Fibroblast of skin of right quadriceps (primary cell): ENCODE measurements around the gene TTC7B.

ENCODE experiments used
- DNase-seq: peaks from one replicate; pipeline ENCODE4 v3.0.0-alpha.2; 2013

The TTC7B gene

GRCh38 chr14:90641615-90642243 lies 174.5 kb downstream of the TTC7B start:
- DNase-seq = no peak

DNA sequence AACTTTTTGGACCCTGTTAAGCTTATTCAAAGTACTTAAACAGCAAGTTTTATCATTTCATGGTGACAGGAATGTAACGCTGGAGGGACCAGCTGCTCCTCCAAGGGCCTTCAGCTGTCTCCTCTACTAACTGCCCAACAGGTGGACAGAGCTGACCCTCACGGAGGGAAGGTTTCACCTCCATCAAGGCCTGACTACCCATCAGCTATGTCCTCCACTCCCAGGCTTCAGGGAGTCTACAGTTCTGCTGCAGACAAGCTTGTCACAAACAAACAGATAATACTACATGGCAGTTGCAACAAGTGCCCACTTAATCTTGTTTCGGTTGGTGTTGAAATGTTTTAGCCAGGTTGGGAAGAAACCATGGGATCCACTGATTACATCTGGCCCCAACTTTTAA lies 175.1 kb downstream of the TTC7B start:
- DNase-seq = no peak

DNA sequence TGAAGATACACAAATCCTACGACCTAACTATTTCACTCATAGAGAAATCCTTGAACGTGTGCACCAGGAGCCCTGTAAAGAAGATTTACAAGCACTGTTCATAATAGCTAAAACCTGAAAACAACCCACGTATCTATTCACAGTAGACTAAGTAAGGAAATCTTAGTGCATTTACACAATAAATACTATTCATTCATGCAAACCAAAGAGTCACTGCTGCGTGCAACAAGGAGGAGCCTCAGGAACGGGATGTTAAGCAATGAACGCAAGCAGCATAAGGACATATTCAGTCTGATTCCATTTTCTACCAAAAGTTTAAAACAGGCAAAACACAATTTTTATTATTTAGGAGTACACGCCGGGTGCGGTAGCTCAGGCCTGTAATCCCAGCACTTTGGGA lies 176.6 kb downstream of the TTC7B start:
- no peak for DNase-seq

DNA sequence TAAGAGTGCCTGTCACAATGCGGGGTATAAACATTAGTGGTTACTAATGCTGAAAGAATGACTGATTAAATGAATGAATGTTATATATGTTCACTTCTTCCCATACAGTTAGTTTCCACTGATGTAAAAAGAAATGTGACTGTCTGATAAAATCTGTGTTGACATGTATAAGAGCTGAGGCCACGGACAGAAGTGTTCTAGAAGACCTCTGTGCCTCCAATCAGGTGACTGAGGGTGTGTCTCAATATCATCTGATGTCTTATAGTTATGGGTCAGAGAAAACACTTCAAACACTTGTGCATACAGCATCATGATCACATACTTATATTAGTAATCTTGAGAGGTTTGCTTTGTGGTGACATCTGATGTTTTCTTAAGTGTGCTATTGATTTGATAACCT lies 183.4 kb downstream of the TTC7B start:
- DNase-seq = no peak

DNA sequence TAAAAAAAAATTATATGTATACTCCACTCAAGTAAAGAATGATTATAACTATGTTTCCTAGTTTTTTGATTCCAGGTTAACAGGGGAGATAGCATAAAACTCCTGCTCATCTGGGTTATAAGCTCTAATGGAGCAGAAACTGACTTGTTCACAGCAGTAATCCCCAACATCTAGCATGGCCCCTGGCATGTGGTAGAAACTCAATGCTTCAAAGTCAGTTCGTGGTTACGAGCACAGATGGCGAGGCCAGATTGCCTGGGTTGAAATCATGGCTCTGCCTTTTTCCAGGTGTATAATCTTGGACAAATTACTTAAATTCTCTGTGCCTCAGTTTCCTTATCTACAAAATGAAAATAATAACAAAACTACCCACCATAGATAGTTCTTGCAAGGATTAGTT lies 183.8 kb downstream of the TTC7B start:
- no peak for DNase-seq

GRCh38 chr14:90630171-90630806 lies 185.9 kb downstream of the TTC7B start:
- no peak for DNase-seq

DNA sequence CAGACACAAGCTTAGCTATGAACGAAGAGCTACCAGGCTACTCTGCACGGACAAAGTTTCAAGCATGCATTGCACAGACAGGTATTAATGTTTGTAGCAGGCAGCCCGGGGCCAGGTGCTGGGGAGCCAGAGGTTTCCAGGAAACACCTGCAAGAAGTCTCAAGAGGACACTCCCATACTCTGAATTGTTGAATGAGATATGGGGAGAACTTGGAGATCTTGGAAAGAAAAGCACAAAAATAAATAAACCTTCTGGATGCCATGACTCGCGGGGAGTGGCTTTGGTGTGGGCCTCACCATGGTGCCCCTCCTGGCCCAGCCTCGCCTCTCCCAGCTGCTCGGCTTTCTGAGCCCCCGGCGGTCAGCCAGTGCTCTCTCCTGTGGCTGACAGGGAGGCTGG lies 186.8 kb downstream of the TTC7B start:
- DNase-seq = no peak

DNA sequence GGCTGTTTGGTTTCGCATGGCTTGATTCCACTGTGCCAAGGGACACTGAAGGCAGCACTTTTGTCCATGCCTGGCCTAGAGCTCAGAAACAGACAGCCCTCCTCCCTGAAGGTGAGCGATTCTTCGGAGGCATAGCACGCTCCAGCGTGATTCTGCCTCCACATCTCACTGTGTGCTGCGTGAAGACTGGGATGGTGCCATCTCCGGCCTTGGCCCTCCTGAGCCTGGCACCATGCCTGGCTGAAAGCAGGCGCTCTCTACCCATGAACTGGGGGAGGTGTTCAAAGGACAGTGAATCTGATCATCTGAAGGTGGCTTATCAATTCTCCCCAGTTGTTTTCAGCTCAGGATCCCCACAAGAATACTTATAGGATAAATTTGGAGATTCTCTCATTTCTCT lies 187.4 kb downstream of the TTC7B start:
- no peak for DNase-seq

DNA sequence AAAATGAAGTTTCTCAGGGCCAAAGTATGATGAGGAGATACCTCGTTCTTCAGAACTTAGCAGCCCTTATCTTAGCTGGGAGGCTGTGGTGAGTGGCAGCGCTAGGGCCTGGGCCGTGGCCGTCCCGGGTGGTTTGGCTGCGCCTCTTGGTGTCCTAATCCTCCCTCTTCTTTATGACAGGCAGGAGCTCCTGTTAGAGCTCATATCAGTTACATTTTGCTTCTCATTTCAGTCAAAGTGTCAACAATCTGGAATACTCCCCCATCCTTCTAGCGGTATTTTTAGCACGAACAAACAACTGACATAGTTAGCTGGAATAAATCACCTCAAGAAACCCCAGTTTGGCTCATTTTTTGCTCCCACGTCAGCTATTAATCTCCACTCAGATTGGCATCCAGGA lies 188.8 kb downstream of the TTC7B start:
- no peak for DNase-seq

GRCh38 chr14:90626550-90626949 lies 189.7 kb downstream of the TTC7B start:
- no peak for DNase-seq

DNA sequence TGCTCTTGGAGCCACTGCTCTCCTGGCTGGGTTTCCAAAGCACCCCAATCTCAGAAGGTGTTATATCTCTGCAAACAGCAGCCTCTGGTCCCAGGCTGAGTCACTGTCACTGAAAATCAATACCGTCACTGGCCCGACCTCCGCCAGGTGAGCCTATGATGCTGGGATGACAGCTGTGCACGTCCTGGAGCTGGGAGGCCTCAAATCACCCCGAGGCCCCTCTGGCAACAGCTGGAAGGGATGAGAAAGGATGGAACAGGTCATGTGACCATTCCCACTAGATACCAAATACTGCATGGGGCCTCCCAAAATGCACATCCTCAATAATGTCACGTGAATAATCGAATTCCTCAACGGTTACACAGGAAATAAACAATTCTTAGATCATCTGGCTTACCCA lies 190.8 kb downstream of the TTC7B start:
- no peak for DNase-seq

- peak; percentile 37 for DNase-seq
Observed at GRCh38 chr14:90624732-90625400, 191.4 kb downstream of the TTC7B start.

GRCh38 chr14:90624227-90624626 lies 192.0 kb downstream of the TTC7B start:
- DNase-seq = no peak

DNA sequence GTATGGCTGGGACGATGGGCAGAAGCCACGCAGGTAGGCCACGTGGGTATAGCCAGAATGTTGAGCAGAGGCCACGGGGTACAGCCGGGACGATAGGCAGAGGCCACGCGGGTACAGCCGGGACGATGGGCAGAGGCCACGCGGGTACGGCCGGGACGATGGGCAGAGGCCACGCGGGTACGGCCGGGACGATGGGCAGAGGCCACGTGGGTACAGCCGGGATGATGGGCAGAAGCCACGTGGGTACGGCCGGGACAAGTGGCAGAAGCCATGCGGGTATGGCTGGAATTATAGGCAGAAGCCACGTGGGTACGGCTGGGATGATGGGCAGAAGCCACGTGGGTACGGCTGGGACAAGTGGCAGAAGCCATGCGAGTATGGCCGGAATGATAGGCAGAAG lies 195.0 kb downstream of the TTC7B start:
- DNase-seq = no peak

DNA sequence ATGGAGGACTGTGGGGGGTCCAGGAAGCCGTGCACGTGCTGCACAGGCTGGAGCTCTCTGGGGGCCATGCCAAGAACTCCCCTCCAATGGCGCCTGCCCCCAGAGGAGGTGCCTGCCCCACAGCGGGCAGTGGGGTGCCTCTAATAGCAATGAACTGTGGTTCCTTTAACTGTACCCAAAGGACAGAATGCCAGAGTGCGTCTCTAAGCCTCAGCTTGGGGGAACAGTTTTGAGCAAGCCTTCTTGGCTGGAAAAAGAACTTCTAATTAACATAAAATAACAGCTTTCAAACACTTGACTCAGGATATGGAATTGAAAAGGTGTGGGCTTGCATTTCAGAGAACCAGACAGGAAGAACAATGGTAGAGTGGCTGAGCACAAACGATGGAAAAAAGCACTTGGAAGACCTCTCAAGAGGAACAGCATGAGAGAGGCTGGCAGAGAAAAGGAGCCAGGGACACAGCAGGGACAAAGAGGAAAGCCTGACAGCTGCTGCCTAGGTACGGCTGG lies 195.6 kb downstream of the TTC7B start:
- no peak for DNase-seq

- no peak for DNase-seq
Observed at GRCh38 chr14:90619911-90620310, 196.3 kb downstream of the TTC7B start.

DNA sequence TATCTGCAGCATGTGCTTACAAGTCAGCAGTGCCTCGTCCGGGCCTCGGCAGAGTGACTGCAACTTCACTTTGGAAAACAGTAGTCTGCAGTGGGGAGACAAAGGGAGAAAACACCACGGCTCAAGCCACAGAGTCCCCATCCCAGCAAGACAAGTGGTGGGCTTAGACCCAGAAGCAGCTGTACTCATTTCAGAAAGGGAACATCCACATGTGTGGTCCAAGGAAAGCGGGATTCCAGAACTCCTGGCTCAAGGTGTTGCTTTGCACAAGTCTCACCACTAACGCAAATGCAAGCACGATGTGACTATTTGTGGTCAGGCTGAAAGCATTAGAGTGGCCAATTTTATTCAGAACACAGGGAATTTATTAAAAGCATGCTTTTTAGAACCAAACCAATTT lies 198.3 kb downstream of the TTC7B start:
- DNase-seq = no peak

DNA sequence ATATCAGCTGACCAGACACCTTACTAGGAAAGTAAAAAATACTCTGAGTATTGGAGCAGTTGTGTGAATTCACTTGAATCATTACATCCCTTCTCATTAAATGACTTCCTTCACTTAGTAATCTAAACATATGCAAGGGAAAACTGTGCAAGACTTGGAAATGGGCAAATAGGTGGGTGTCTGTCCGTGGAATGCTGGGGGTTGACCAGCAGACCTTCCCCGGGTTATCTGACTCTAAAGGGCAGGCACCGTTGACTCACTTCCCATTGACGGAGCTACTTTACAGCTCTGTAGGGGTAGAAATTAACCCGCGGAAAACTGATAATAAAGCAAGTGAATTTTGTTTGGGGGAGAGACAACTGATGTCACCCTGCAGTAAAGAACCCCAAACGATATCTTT lies 199.3 kb downstream of the TTC7B start:
- DNase-seq = no peak

DNA sequence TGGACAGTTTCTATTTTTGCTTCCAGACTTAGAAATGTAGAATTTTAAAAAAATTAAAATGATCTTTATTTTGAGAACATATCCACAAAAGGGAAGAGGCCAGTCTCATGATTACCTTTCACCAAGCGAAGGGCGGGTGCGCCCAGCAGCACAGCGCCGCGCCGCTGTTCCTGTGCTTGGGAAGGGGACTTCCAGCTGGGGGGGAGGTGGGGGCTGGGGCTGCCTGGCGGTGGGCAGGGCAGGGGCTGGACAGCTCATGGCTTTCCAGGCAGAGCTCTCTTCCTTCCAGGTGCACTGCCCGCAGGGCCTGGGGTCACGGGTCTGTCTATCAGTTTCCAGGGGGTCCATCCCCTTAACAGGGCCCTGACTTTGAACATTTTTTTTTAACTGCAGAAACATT lies 199.9 kb downstream of the TTC7B start:
- no peak for DNase-seq

DNA sequence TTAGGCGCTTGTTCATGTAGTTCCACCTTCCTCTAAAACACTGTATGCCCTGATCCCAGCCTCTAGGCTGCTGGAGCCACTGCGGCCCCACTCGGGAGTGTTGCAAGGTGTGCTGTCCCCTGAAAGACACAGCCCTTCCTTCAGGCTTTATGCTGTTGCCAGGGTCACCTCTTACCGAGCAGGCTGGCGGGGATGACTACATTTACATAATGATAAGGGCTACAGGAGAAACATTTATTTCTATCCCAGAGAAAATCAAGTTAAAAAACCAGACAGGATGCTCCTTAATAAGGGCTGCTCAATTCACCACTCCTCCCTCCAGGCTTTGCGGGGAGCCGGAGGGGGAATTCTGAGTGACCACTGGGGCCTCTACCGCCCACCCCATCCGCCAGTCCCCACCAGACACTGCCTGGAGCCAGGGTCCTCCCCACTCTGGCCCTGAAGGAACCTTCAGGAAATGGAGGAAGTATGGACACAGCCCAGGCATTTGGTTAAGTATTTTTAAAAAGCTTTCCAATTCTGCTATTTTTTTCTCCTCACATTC lies 200.6 kb downstream of the TTC7B start:
- DNase-seq = no peak

DNA sequence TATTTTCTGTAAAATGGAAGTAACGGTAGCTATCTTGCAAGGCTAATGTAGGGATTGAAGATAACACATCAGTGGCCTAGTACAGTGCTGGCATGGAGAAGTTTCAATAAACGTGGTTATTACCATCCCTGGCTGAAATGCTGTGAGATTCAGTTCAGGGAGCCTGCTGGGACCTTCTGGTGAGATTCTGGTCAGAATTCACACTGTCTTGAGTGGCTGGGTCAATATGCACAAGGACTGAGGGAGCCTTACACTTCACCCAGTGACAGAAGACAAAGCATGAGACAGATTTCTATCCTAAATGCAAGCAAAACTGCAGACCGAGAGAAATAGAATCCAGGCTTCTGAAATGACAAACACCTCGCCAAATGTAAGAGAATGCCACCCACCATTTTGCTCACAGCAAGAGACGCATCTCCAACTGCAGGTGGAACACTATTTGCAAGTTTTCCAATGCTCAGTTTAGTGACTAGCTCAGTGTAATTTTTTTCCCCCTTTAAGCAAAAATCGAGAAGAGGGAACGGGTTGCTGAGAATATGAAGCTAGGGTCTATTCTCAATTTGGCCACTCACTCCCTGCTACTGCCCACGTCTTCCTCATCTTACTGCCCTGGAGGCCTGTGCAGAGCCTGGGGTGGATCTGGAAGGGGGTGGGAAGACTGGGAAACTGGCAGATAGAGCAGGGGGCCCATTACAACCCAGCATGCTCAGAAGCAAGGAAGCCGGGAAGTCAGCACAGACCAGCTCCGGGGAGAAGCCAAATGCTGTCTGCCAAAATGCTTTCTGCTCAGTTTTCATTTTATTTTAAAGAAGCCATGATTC lies 201.3 kb downstream of the TTC7B start:
- DNase-seq = no peak

DNA sequence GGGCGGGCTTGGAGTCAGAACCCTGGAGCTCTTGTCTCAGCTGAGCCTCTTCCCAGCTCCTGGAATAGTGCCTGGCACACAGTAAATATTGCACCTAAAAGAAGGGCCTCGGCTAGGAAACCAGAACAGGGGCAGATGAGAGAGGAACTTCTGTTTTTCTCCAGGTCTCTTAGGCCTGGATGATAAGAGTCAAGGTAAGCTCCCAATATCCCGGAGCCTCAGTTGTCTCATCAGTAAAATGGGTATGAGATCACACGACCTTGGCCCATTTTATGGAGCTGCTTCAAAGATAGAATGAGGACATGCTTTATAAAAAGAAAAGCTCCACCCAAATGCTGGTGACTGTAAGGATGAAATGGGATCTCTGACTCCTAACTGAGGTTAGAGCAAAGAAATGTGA lies 202.2 kb downstream of the TTC7B start:
- no peak for DNase-seq

DNA sequence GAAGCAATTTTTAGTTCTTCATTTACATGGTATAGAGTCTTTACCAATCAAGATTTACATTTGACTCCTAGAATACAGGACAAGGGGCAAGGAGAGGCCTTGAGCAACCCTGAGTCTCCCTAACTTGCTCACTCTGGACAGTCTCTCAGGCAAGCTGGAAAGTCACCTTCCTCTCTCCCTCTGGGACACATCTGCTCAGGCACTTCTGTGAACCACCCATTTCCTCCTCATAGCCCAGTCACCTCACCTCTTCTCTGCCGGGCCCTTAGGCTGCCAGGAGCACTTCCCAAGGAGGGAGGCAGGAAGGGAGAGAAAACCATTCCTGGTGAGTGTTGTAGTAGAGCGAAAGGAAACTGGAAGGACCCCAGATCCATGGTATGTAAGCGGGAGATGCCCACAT lies 202.8 kb downstream of the TTC7B start:
- DNase-seq = no peak
